Measurements from ENCODE around the gene NSUN6.

The NSUN6 gene

GRCh38 chr10:18565006-18565405, 86.4 kb downstream of the NSUN6 start:
- TF ChIP-seq Cebpa-rat (IDR thresholded peaks at IDR 0.05): no peak
- Histone ChIP-seq H3K9me3 (replicated peaks in 1 of 11) (peaks cover 93 to 99% (median 95%) of the 10 kb centered on the region in 11 experiments), H3K36me3 (peaks cover 30 to 84% (median 44%) of the 10 kb centered on the region in 11 experiments), H3K4me1 (no peaks in the 10 kb centered on the region), H3K4me3 (no peak overlapping the region), H3K4me2 (no peak overlapping the region), H3K27ac (no peak overlapping the region), H3K9ac (no peak overlapping the region), H4K20me1 (no peaks in the 10 kb centered on the region), H3K27me3 (no peaks in the 10 kb centered on the region)

- Histone ChIP-seq H3K9me3 (replicated peaks in 1 of 11) (peaks cover 93 to 99% (median 95%) of the 10 kb centered on the region in 11 experiments), H3K4me2 (no peak overlapping the region), H3K4me1 (no peaks in the 10 kb centered on the region), H3K4me3 (no peak overlapping the region), H3K36me3 (peaks cover 44 to 87% (median 58%) of the 10 kb centered on the region in 11 experiments), H3K9ac (no peak overlapping the region), H3K27ac (no peak overlapping the region), H4K20me1 (no peaks in the 10 kb centered on the region), H3K27me3 (no peaks in the 10 kb centered on the region)
- TF ChIP-seq Cebpa-rat (IDR thresholded peaks at IDR 0.05): no peak
Measured at GRCh38 chr10:18563003-18563726, 88.2 kb downstream of the NSUN6 start.

GRCh38 chr10:18561861-18562551, 89.4 kb downstream of the NSUN6 start:
- H3K9ac ChIP-seq: no peak overlapping the region
- no peaks in the 10 kb centered on the region for H3K4me1 ChIP-seq
- no peaks in the 10 kb centered on the region for H3K27me3 ChIP-seq
- peaks cover 56 to 87% (median 69%) of the 10 kb centered on the region in 11 experiments for H3K36me3 ChIP-seq
- H3K4me3 ChIP-seq: no peak overlapping the region; a peak in 1 of 20 replicates
- no peak overlapping the region for H3K27ac ChIP-seq
- H4K20me1 ChIP-seq: no peaks in the 10 kb centered on the region
- TF ChIP-seq Cebpa-rat (IDR thresholded peaks at IDR 0.05): no peak
- peaks cover 93 to 99% (median 95%) of the 10 kb centered on the region in 11 experiments for H3K9me3 ChIP-seq (replicated peaks in 1 of 11)
- H3K4me2 ChIP-seq: no peak overlapping the region

- Histone ChIP-seq H3K9ac (no peak overlapping the region), H3K4me1 (no peaks in the 10 kb centered on the region), H3K4me2 (no peak overlapping the region), H3K4me3 (no peak overlapping the region), H3K27ac (no peak overlapping the region), H3K27me3 (no peaks in the 10 kb centered on the region), H3K9me3 (replicated peaks in 1 of 11) (peaks cover 87 to 99% (median 92%) of the 10 kb centered on the region in 11 experiments), H4K20me1 (no peaks in the 10 kb centered on the region), H3K36me3 (peaks cover 88 to 95% (median 93%) of the 10 kb centered on the region in 11 experiments)
- no peak for TF ChIP-seq Cebpa-rat (IDR thresholded peaks at IDR 0.05)
Measured at GRCh38 chr10:18557960-18558359, 93.4 kb downstream of the NSUN6 start.

DNA sequence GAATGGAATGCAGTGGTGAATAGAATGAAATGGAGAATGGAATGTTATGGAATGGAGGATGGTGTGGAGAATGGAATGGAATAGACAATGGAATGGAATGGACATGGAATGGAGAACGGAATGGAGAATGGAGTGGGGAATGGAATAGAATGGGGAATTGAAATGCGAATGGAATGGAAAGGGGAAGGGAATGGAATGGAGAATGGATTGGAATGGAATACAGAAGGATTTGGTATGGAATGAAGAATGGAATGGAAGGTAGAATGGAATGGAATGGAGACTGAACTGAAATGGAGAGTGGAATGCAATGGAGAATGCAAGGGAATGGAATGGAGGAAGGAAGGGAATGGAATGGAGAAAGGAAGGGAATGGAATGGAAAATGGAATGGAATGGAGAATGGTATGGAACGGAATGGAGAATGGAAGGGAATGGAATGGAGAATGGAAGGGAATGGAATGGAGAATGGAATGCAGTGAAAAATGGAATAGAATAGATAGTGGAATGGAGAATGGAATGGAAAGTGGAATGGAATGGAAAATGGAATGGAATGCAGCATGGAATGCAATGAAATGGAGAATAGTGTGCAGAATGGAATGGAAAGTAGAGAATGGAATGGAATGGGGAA, 94.8 kb downstream of the NSUN6 start:
- no peak overlapping the region; a peak in 1 of 20 replicates for H3K4me3 ChIP-seq
- no peak overlapping the region for H3K9ac ChIP-seq

DNA sequence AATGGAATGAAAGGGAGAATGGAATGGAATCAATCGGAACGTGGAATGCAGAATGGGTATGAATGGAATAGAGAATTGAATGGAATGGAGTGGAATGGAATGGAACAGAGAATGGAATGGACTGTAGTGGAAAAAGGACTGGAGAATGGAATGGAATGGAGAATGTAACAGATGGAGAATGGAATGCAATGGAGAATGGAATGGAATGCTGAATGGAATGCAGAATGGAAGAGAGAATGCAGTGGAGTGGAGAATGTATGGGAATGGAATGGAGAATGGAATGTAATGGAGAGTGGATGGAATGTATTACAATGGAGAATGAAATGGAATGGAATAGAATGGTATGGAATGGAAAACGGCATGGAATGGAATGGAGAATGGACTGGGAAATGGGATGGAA, 96.9 kb downstream of the NSUN6 start:
- Histone ChIP-seq H3K9ac (no peak overlapping the region), H3K9me3 (replicated peaks in 1 of 11) (peaks cover 58 to 69% (median 62%) of the 10 kb centered on the region in 11 experiments), H3K4me1 (no peaks in the 10 kb centered on the region), H3K27me3 (no peaks in the 10 kb centered on the region), H3K36me3 (peaks cover 77 to 100% (median 95%) of the 10 kb centered on the region in 11 experiments), H3K4me3 (no peak overlapping the region), H4K20me1 (no peaks in the 10 kb centered on the region), H3K4me2 (no peak overlapping the region), H3K27ac (no peak overlapping the region)
- TF ChIP-seq Cebpa-rat (IDR thresholded peaks at IDR 0.05): no peak

More for the DNA sequence above, 94.8 kb downstream of the NSUN6 start:
- Histone ChIP-seq H4K20me1 (no peaks in the 10 kb centered on the region), H3K27ac (no peak overlapping the region), H3K9me3 (replicated peaks in 1 of 11) (peaks cover 74 to 89% (median 79%) of the 10 kb centered on the region in 11 experiments), H3K27me3 (no peaks in the 10 kb centered on the region), H3K36me3 (peaks cover 84 to 94% (median 93%) of the 10 kb centered on the region in 11 experiments), H3K4me1 (no peaks in the 10 kb centered on the region), H3K4me2 (no peak overlapping the region)
- no peak for TF ChIP-seq Cebpa-rat (IDR thresholded peaks at IDR 0.05)

DNA sequence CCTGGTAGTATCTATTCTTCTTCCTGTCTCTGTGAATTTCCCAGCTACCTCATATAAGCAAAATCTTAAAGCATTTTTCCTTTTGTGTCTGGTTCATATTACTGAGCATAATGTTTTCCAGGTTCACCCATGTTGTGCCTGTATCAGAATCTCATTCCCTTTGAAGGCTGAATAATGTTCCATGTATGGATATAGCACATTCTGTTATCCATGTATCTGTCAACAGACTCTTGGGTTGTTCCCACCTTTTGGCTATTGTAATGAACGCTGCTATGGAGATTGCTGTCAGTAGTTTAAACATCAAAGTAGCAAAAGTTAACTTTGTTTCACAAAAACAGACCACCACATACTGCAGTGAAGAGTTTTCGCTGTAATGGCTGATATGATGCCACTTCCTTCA, 99.9 kb downstream of the NSUN6 start:
- Histone ChIP-seq H3K27ac (no peak overlapping the region), H3K4me3 (no peak overlapping the region), H4K20me1 (no peaks in the 10 kb centered on the region), H3K4me2 (no peak overlapping the region), H3K9ac (no peak overlapping the region), H3K27me3 (no peaks in the 10 kb centered on the region), H3K4me1 (no peaks in the 10 kb centered on the region), H3K9me3 (replicated peaks in 1 of 11) (peaks cover 28 to 39% (median 32%) of the 10 kb centered on the region in 11 experiments), H3K36me3 (peaks cover 51 to 92% (median 85%) of the 10 kb centered on the region in 11 experiments)
- no peak for TF ChIP-seq Cebpa-rat (IDR thresholded peaks at IDR 0.05)

DNA sequence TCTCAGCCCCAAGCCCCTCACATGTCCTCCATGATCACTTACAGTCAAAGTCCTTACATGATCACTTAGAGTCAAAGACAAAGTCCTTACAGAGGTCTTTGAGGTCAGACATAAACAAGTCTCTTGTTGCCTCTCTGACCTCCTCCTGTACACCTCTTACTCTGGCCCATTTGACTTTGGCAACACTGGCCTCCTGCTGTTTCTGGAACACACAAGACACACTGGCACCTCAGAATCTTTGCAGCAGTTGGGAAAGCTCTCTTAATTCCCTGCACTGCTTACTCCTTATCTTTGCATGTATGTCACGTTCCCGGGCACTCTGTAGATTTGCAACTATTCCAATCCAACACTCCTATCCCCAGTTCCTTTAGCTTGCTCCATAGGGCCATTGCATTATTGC, 102.3 kb downstream of the NSUN6 start:
- Histone ChIP-seq H3K4me1 (peaks cover 0 to 9% (median 3%) of the 10 kb centered on the region in 10 experiments; a peak in 8 of 20 replicates), H3K9ac (no peak overlapping the region), H3K9me3 (replicated peaks in 1 of 11) (peaks cover 4 to 15% (median 9%) of the 10 kb centered on the region in 11 experiments; a peak in 19 of 22 replicates), H3K36me3 (peaks cover 27 to 90% (median 74%) of the 10 kb centered on the region in 11 experiments), H3K27ac (no peak overlapping the region), H3K4me3 (no peak overlapping the region), H3K27me3 (no peaks in the 10 kb centered on the region), H4K20me1 (no peaks in the 10 kb centered on the region), H3K4me2 (no peak overlapping the region)
- no peak for TF ChIP-seq Cebpa-rat (IDR thresholded peaks at IDR 0.05)

- Histone ChIP-seq H3K36me3 (peaks cover 23 to 83% (median 63%) of the 10 kb centered on the region in 11 experiments), H3K4me3 (no peak overlapping the region), H3K4me2 (no peak overlapping the region), H3K27ac (no peak overlapping the region), H3K27me3 (no peaks in the 10 kb centered on the region), H3K9ac (no peak overlapping the region), H4K20me1 (no peaks in the 10 kb centered on the region), H3K9me3 (replicated peaks in 1 of 11) (no peaks in the 10 kb centered on the region), H3K4me1 (peaks cover 0 to 9% (median 3%) of the 10 kb centered on the region in 10 experiments; a peak in 8 of 20 replicates)
- TF ChIP-seq Cebpa-rat (IDR thresholded peaks at IDR 0.05): no peak
Measured at GRCh38 chr10:18545621-18546305, 105.6 kb downstream of the NSUN6 start.

Measured in BLaER1 treated with 17β-estradiol and CSF1 and Interleukin-3, amounts not matched to agents 10 nM and 100 nM (cell line).